Omental fat pad (tissue), 4 donors: ENCODE measurements around the gene U2AF1L4. TPM values are rescaled to one million over a fixed set of nuclear protein-coding genes. Genes with fewer than 3 reads are reported as not detected.

Experiments used
- ATAC-seq: fragments of 150-250 bp; one replicate; pipeline ENCODE4 v1.9.1; 2016; ENCODE audit warnings: mild to moderate bottlenecking, moderate library complexity; ENCODE audit not compliant: low FRiP score
- DNase-seq: peaks from one replicate; pipeline ENCODE4 v3.0.0-alpha.2; 2019; ENCODE audit warnings: low spot score
- CTCF ChIP-seq, 3 donors: fragments of 450-650 bp; IDR thresholded peaks; one replicate each; pipeline ENCODE4 v1.5.1; 2016 to 2017; ENCODE audit warnings: antibody characterized with exemption in 3 of 3, mild to moderate bottlenecking in 3 of 3, moderate library complexity in 2 of 3
- total RNA-seq, 4 donors: library from RNA; depleted of rRNA; stranded (reverse); fragments of >200 nt; gene quantifications; one replicate each; pipeline ENCODE4 v1.1.0, GENCODE V29; 2016

Gene U2AF1L4
- total RNA-seq, 4 donors from 2014 or later, result 18.4 to 23.8 (median 22.9) TPM

GRCh38 chr19:35743640-35744429 is 1.4 kb downstream of the U2AF1L4 start:
- ATAC-seq (no peak), DNase-seq (no peak)
- TF ChIP-seq CTCF (IDR thresholded peaks at IDR 0.05), result no peak

GRCh38 chr19:35742121-35742724 is 3.0 kb downstream of the U2AF1L4 start, which contains the start of gene IGFLR1:
TSS of gene IGFLR1 (minus strand) at chr19:35742452. CDS start at chr19:35741180, 1,272 bp downstream.
- no peak for DNase-seq
- ATAC-seq, result no peak
- no peak for TF ChIP-seq CTCF (IDR thresholded peaks at IDR 0.05)

- DNase-seq (no peak), ATAC-seq (no peak)
- TF ChIP-seq CTCF (IDR thresholded peaks at IDR 0.05), result no peak
Observed at GRCh38 chr19:35741203-35741515, 4.1 kb downstream of the U2AF1L4 start.

- ATAC-seq, result peak; percentile 92
- peak; percentile 93 for DNase-seq
- TF ChIP-seq CTCF (IDR thresholded peaks at IDR 0.05), result no peak
Observed at GRCh38 chr19:35740423-35741202, 4.6 kb downstream of the U2AF1L4 start.

- ATAC-seq (no peak), DNase-seq (no peak)
- TF ChIP-seq CTCF (IDR thresholded peaks at IDR 0.05), result no peak
Observed at GRCh38 chr19:35740108-35740422, 5.2 kb downstream of the U2AF1L4 start.

GRCh38 chr19:35739275-35740107 is 5.7 kb downstream of the U2AF1L4 start:
- ATAC-seq (no peak), DNase-seq (no peak)
- no peak for TF ChIP-seq CTCF (IDR thresholded peaks at IDR 0.05)
